ENCODE data around the gene SLC5A5. TPM values are rescaled to one million over a fixed set of nuclear protein-coding genes. Genes with fewer than 3 reads are reported as not detected.

The SLC5A5 gene
- polyA plus RNA-seq, 1 donor, result not detected

DNA sequence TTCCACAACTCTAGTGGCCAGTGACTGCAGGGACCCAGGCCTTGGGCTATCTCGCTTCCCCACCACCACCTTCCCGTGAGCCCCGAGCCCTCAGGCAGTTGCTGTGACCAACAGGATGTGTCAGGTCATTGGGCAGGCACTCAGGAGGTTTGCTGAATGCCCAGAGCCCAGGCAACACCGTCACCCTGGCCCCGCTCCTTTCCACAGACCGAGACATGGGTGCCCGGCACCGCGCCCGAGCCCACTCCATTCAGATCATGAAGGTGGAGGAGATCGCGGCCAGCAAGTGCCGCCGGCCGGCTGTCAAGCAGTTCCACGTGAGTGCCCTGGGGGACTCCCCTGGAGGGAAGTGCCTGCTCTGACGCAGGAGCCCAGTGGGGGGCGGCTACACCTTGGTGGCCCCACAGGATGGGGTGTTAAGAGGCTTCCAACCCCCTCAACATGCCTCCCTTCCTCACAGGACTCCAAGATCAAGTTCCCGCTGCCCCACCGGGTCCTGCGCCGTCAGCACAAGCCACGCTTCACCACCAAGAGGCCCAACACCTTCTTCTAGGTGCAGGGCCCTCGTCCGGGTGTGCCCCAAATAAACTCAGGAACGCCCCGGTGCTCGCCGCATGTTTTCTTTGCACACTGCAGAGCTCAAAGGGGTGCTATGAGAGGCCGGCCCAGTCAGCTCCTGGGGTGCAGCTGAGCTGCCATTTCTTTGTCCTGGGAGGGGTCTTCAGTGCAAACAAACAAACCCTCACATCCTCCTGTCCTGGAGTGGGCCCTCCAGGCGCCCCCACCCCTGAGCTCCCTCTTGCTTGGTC, 8.8 kb upstream of the SLC5A5 start:
- H3K27me3 ChIP-seq (ENCODE audit: control insufficient read depth, insufficient read depth, low read length), result peaks cover 3% of the 10 kb centered on the region
- peaks cover 44% of the 10 kb centered on the region for H3K36me3 ChIP-seq (ENCODE audit: control insufficient read depth, insufficient read depth, low read length)
- DNase-seq, result no peak
- H3K27ac ChIP-seq (ENCODE audit: low read length), result no peak overlapping the region
- H3K9me3 ChIP-seq (ENCODE audit: control insufficient read depth, low read depth, low read length), result no peaks in the 10 kb centered on the region
- H3K4me1 ChIP-seq (ENCODE audit: control insufficient read depth, insufficient read depth, low read length), result peaks cover 15% of the 10 kb centered on the region
- H3K4me3 ChIP-seq (ENCODE audit: low read length), result no peak overlapping the region
- no CpG with 5 or more reads among the region's 31 CpGs for WGBS (ENCODE audit: insufficient coverage, low lambda C conversion rate)

DNA sequence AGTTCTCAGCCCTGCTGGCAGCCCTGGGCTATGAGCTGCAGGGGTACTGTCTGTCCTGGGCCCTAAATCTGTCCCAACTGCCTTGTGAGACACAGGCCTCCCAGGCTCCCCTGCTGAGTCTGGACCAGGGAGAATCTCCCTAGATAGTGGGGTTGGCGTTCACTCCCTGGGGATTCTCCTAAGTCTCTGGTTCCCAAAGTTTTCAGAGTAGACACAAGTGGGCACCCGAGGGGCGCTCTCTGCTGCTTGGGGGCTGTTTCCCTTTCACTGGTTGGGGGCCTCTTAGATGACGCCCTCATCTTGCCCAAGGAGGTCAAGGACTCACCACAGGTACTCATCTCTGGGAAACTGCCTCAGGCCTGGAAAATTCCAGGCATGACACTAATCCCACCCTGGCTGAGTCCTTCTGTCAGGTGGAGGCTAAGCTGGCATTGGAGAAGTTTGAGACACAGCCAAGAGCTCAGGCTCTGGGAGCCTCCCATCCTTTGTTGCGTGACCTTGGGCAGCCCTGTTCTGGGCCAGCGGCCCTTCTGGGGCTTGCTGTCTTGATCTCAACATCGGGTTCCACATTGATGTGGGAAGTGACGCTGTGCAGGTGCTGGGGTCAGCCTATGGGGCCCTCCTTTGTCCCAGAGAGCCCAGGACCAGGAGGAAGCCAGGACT, 8.1 kb upstream of the SLC5A5 start:
- DNase-seq, result no peak
- Histone ChIP-seq H3K27me3 (ENCODE audit: control insufficient read depth, insufficient read depth, low read length) (peaks cover 8% of the 10 kb centered on the region), H3K9me3 (ENCODE audit: control insufficient read depth, low read depth, low read length) (no peaks in the 10 kb centered on the region), H3K27ac (ENCODE audit: low read length) (no peak overlapping the region), H3K4me1 (ENCODE audit: control insufficient read depth, insufficient read depth, low read length) (peaks cover 15% of the 10 kb centered on the region), H3K4me3 (ENCODE audit: low read length) (no peak overlapping the region), H3K36me3 (ENCODE audit: control insufficient read depth, insufficient read depth, low read length) (peaks cover 44% of the 10 kb centered on the region)
- WGBS (ENCODE audit: insufficient coverage, low lambda C conversion rate), result no CpG with 5 or more reads among the region's 8 CpGs

DNA sequence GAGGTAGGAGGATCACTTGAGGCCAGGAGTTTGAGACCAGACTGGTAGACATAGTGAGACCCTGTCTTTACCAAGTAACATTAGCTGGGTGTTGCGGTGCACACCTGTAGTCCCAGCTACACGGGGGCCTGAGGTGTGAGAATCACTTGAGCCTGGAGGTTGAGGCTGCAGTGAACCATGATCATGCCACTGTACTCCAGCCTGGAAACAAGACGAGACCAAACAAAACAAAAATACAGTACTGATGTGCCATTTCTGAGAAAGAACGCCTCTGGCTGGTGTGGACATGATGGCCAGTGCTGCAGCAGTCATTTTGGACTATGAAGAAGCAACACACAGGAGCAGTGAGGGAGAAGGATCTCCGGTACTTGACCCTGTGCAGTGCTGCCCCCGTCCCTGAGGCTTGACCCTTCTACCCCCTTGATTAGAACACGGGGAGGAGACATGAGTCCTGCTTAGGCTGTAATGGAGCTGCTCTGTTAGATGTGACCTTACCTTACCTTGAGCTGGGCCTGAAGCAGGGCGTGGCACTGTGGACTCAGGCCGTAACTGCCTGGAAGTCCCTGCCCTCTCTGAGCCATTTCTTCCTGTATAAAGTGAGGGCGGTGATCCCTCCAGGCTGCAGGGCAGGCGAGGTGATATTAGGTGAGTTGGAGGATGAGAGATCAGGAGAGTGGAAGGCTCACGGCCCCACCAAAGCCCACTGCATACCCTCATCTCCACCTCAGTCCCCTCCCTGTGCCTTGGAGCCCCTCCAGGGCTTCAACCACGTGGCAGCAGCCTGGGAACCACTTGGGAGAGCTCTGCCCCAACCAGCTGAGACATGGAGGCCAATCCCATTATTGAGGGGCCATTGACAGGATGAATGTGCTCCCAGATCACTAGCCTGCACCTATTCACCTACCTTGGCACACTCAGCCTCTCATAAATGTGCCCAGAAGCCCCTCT, 6.1 kb upstream of the SLC5A5 start:
- DNase-seq, result peak in 1 of 2 donors; percentile 51
- H3K27ac ChIP-seq (ENCODE audit: low read length), result no peak overlapping the region

GRCh38 chr19:17866312-17866963, 5.3 kb upstream of the SLC5A5 start:
- WGBS (ENCODE audit: insufficient coverage, low lambda C conversion rate), result 100% methylated on average over 3 of the region's 8 CpGs
- Histone ChIP-seq H3K4me1 (ENCODE audit: control insufficient read depth, insufficient read depth, low read length) (peaks cover 5% of the 10 kb centered on the region), H3K27ac (ENCODE audit: low read length) (no peak overlapping the region), H3K36me3 (ENCODE audit: control insufficient read depth, insufficient read depth, low read length) (peaks cover 42% of the 10 kb centered on the region), H3K27me3 (ENCODE audit: control insufficient read depth, insufficient read depth, low read length) (peaks cover 36% of the 10 kb centered on the region), H3K9me3 (ENCODE audit: control insufficient read depth, low read depth, low read length) (peaks cover 4% of the 10 kb centered on the region), H3K4me3 (ENCODE audit: low read length) (no peak overlapping the region)
- no peak for DNase-seq

More for the DNA sequence above, 6.1 kb upstream of the SLC5A5 start:
- no CpG with 5 or more reads among the region's 13 CpGs for WGBS (ENCODE audit: insufficient coverage, low lambda C conversion rate)
- H3K4me3 ChIP-seq (ENCODE audit: low read length), result no peak overlapping the region
- H3K4me1 ChIP-seq (ENCODE audit: control insufficient read depth, insufficient read depth, low read length), result peaks cover 11% of the 10 kb centered on the region
- peaks cover 44% of the 10 kb centered on the region for H3K36me3 ChIP-seq (ENCODE audit: control insufficient read depth, insufficient read depth, low read length)
- H3K9me3 ChIP-seq (ENCODE audit: control insufficient read depth, low read depth, low read length), result peaks cover 4% of the 10 kb centered on the region
- H3K27me3 ChIP-seq (ENCODE audit: control insufficient read depth, insufficient read depth, low read length), result peaks cover 28% of the 10 kb centered on the region

DNA sequence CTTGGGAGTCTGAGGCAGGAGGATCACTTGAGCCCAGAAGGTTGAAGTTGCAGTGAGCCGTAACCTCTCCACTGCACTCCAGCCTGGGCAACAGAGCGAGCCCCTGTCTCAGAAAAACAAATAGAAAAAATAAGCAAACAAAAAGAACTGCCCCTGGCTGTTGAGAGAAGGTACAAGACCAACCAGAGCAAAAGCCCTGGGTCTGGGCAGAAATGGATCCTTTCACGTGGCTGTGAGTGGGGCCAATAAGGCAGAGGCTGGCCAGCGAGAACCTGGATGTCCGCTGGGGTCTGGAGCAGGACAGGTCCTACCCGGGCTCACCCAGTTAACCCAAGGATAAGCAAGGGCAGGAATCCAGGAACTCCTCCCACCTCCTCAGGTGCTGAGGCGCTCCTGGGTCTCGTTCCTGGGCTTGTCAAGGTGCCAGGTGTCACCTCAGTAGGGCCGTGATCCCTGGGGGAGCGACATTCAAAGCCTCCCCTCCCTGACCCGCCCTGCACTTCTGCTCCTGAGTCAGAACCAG, 4.7 kb upstream of the SLC5A5 start:
- Histone ChIP-seq H3K4me1 (ENCODE audit: control insufficient read depth, insufficient read depth, low read length) (peaks cover 3% of the 10 kb centered on the region), H3K27ac (ENCODE audit: low read length) (no peak overlapping the region), H3K36me3 (ENCODE audit: control insufficient read depth, insufficient read depth, low read length) (peaks cover 36% of the 10 kb centered on the region), H3K9me3 (ENCODE audit: control insufficient read depth, low read depth, low read length) (peaks cover 4% of the 10 kb centered on the region), H3K4me3 (ENCODE audit: low read length) (no peak overlapping the region), H3K27me3 (ENCODE audit: control insufficient read depth, insufficient read depth, low read length) (peaks cover 42% of the 10 kb centered on the region)
- no CpG with 5 or more reads among the region's 11 CpGs for WGBS (ENCODE audit: insufficient coverage, low lambda C conversion rate)
- no peak for DNase-seq

- Histone ChIP-seq H3K36me3 (ENCODE audit: control insufficient read depth, insufficient read depth, low read length) (peaks cover 20% of the 10 kb centered on the region), H3K27ac (ENCODE audit: low read length) (no peak overlapping the region), H3K9me3 (ENCODE audit: control insufficient read depth, low read depth, low read length) (peaks cover 4% of the 10 kb centered on the region), H3K4me1 (ENCODE audit: control insufficient read depth, insufficient read depth, low read length) (peaks cover 4% of the 10 kb centered on the region), H3K4me3 (ENCODE audit: low read length) (no peak overlapping the region), H3K27me3 (ENCODE audit: control insufficient read depth, insufficient read depth, low read length) (peaks cover 58% of the 10 kb centered on the region)
- no peak for DNase-seq
- WGBS (ENCODE audit: insufficient coverage, low lambda C conversion rate), result no CpG with 5 or more reads among the region's 6 CpGs
Measured at GRCh38 chr19:17868669-17869068, 3.1 kb upstream of the SLC5A5 start.

DNA sequence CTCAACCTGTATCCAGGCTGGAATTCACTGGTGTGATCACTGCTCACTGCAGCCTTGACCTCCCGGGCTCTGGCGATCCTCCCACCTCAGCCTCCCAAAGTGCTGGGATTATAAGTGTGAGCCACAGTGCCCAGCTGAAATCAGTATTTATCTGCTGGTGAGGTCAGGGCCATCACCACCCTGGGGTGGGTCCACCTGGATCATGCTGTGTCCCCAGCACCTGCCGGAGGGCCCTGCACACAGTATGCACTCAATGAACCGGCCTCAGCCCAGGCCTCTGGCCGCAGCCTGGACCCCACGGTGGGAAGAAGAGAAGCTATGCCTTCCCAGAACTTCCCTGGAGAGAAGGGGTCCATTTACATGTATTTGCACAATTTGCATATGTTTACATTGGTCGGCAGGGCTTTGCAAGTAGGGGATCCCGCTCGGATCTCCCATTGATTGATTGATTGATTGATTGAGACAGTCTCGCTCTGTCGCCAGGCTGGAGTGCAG, 2.6 kb upstream of the SLC5A5 start:
- no CpG with 5 or more reads among the region's 11 CpGs for WGBS (ENCODE audit: insufficient coverage, low lambda C conversion rate)
- peaks cover 63% of the 10 kb centered on the region for H3K27me3 ChIP-seq (ENCODE audit: control insufficient read depth, insufficient read depth, low read length)
- no peak overlapping the region for H3K4me3 ChIP-seq (ENCODE audit: low read length)
- H3K9me3 ChIP-seq (ENCODE audit: control insufficient read depth, low read depth, low read length), result peaks cover 8% of the 10 kb centered on the region
- H3K4me1 ChIP-seq (ENCODE audit: control insufficient read depth, insufficient read depth, low read length), result peaks cover 7% of the 10 kb centered on the region
- no peak for DNase-seq
- peaks cover 15% of the 10 kb centered on the region for H3K36me3 ChIP-seq (ENCODE audit: control insufficient read depth, insufficient read depth, low read length)
- no peak overlapping the region for H3K27ac ChIP-seq (ENCODE audit: low read length)

DNA sequence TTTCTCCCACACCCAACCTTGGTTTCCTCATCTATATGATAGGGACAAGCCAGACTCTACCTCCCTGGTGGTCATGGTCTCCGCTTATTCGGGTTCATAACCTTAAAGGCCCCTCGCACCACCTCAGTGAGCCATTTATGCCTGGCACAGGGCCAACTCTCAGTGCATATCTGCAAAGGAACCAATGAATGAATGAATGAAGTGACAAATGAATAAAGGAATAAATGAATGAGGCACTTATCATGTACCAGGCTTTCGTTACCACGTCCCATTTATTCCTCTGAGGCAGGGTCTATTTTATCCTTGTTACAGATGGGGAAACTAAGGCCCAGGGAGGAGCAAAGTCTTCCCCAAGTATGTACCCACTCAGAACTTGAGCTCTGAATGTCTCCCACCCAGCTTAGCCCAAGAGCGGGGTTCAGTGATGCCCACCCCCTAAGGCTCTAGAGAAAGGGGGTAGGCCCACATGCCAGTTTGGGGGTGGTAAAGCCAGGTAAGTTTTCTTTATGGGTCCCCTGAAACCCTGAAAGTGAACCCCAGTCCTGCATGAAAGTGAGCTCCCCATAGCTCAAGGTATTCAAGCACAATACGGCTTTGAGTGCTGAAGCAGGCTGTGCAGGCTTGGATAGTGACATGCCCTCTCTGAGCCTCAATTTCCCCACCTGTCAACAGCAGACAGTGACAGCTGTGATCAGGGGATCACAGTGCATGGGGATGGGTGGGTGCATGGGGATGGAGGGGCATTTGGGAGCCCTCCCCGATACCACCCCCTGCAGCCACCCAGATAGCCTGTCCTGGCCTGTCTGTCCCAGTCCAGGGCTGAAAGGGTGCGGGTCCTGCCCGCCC, 490 bp upstream of the SLC5A5 start:
- Histone ChIP-seq H3K27me3 (ENCODE audit: control insufficient read depth, insufficient read depth, low read length) (peaks cover 73% of the 10 kb centered on the region), H3K36me3 (ENCODE audit: control insufficient read depth, insufficient read depth, low read length) (no peaks in the 10 kb centered on the region), H3K4me1 (ENCODE audit: control insufficient read depth, insufficient read depth, low read length) (peaks cover 4% of the 10 kb centered on the region), H3K27ac (ENCODE audit: low read length) (no peak overlapping the region), H3K9me3 (ENCODE audit: control insufficient read depth, low read depth, low read length) (peaks cover 8% of the 10 kb centered on the region), H3K4me3 (ENCODE audit: low read length) (no peak overlapping the region)
- no CpG with 5 or more reads among the region's 10 CpGs for WGBS (ENCODE audit: insufficient coverage, low lambda C conversion rate)
- no peak for DNase-seq

Data from large intestine (tissue), 3 donors.